Central memory CD8-positive, alpha-beta T cell (primary cell): ENCODE data around the gene CPM.
"Not testable (repeated sequence)": the region's sequence is repeated elsewhere in the genome, so short reads cannot be mapped to it uniquely, and the experiment has no call there.

Experiments
- ATAC-seq: fragments of 150-1000 bp; cut with Tn5 transposase; replicated peaks from 2 replicates; pipeline ENCODE4 v1.10.0; 2022; ENCODE audit warnings: mild to moderate bottlenecking, moderate FRiP score, moderate number of reproducible peaks; ENCODE audit not compliant: poor library complexity, severe bottlenecking; ENCODE audit errors: extremely low read depth
- DNase-seq, 2 donors: peaks; one replicate each; pipeline ENCODE4 v3.0.0; 2021; ENCODE audit warnings: low spot score in 2 of 2
- H3K27ac Mint-ChIP-seq: one replicate; pipeline ENCODE4 v1.8.0; 2022; ENCODE audit warnings: low read depth, mild to moderate bottlenecking, moderate library complexity, mixed read lengths
- H3K27me3 Mint-ChIP-seq: one replicate; pipeline ENCODE4 v1.8.0; 2022; ENCODE audit warnings: mixed read lengths
- H3K36me3 Mint-ChIP-seq: one replicate; pipeline ENCODE4 v1.8.0; 2022; ENCODE audit warnings: mild to moderate bottlenecking, moderate library complexity, mixed read lengths; ENCODE audit not compliant: insufficient read depth
- H3K4me1 Mint-ChIP-seq: one replicate; pipeline ENCODE4 v1.8.0; 2022; ENCODE audit warnings: mixed read lengths
- H3K4me3 Mint-ChIP-seq: one replicate; pipeline ENCODE4 v1.8.0; 2022; ENCODE audit warnings: mild to moderate bottlenecking, moderate library complexity, mixed read lengths
- H3K9me3 Mint-ChIP-seq: one replicate; pipeline ENCODE4 v1.8.0; 2022; ENCODE audit warnings: mixed read lengths

CPM gene

GRCh38 chr12:68865399-68866164, 67.4 kb downstream of the CPM start:
- Mint-ChIP-seq H3K4me1 (no peaks in the 10 kb centered on the region), H3K27ac (no peak overlapping the region), H3K27me3 (peaks cover 12% of the 10 kb centered on the region), H3K9me3 (no peaks in the 10 kb centered on the region), H3K4me3 (no peak overlapping the region), H3K36me3 (no peaks in the 10 kb centered on the region)
- ATAC-seq, result no peak
- DNase-seq, result no peak

- Mint-ChIP-seq H3K36me3 (no peaks in the 10 kb centered on the region), H3K27me3 (peaks cover 12% of the 10 kb centered on the region), H3K4me1 (no peaks in the 10 kb centered on the region), H3K4me3 (no peak overlapping the region), H3K27ac (no peak overlapping the region), H3K9me3 (no peaks in the 10 kb centered on the region)
- ATAC-seq, result no peak
- no peak for DNase-seq
Measured at GRCh38 chr12:68864604-68865003, 68.4 kb downstream of the CPM start.

- not testable (repeated sequence) for H3K4me3 Mint-ChIP-seq, H3K36me3 Mint-ChIP-seq, ATAC-seq, DNase-seq, H3K4me1 Mint-ChIP-seq, H3K27ac Mint-ChIP-seq, H3K9me3 Mint-ChIP-seq
- H3K27me3 Mint-ChIP-seq, result peaks cover 12% of the 10 kb centered on the region
Measured at GRCh38 chr12:68863886-68864454, 69.0 kb downstream of the CPM start.

GRCh38 chr12:68863109-68863770, 69.7 kb downstream of the CPM start:
- no peaks in the 10 kb centered on the region for H3K9me3 Mint-ChIP-seq
- H3K36me3 Mint-ChIP-seq, result no peaks in the 10 kb centered on the region
- H3K27me3 Mint-ChIP-seq, result peaks cover 12% of the 10 kb centered on the region
- no peak overlapping the region for H3K27ac Mint-ChIP-seq
- DNase-seq, result no peak
- no peak for ATAC-seq
- no peak overlapping the region for H3K4me3 Mint-ChIP-seq
- H3K4me1 Mint-ChIP-seq, result no peaks in the 10 kb centered on the region

- ATAC-seq (no peak), DNase-seq (no peak)
- H3K27me3 Mint-ChIP-seq, result peaks cover 12% of the 10 kb centered on the region
- no peak overlapping the region for H3K4me3 Mint-ChIP-seq
- no peak overlapping the region for H3K27ac Mint-ChIP-seq
- no peaks in the 10 kb centered on the region for H3K9me3 Mint-ChIP-seq
- no peaks in the 10 kb centered on the region for H3K4me1 Mint-ChIP-seq
- no peaks in the 10 kb centered on the region for H3K36me3 Mint-ChIP-seq
Measured at GRCh38 chr12:68861890-68862289, 71.1 kb downstream of the CPM start.

GRCh38 chr12:68856510-68856909, 76.5 kb downstream of the CPM start:
- no peaks in the 10 kb centered on the region for H3K27me3 Mint-ChIP-seq
- no peaks in the 10 kb centered on the region for H3K4me1 Mint-ChIP-seq
- no peak for ATAC-seq

GRCh38 chr12:68855771-68856170, 77.2 kb downstream of the CPM start:
- H3K9me3 Mint-ChIP-seq, result no peaks in the 10 kb centered on the region
- DNase-seq, result no peak
- no peaks in the 10 kb centered on the region for H3K4me1 Mint-ChIP-seq
- no peaks in the 10 kb centered on the region for H3K36me3 Mint-ChIP-seq
- H3K4me3 Mint-ChIP-seq, result no peak overlapping the region
- no peaks in the 10 kb centered on the region for H3K27me3 Mint-ChIP-seq
- no peak overlapping the region for H3K27ac Mint-ChIP-seq
- ATAC-seq, result no peak

More at GRCh38 chr12:68856510-68856909, 76.5 kb downstream of the CPM start:
- Mint-ChIP-seq H3K36me3 (no peaks in the 10 kb centered on the region), H3K9me3 (no peaks in the 10 kb centered on the region), H3K4me3 (no peak overlapping the region), H3K27ac (no peak overlapping the region)
- no peak for DNase-seq

- Mint-ChIP-seq H3K9me3 (no peaks in the 10 kb centered on the region), H3K36me3 (no peaks in the 10 kb centered on the region), H3K4me1 (no peaks in the 10 kb centered on the region), H3K27ac (no peak overlapping the region), H3K27me3 (no peaks in the 10 kb centered on the region), H3K4me3 (no peak overlapping the region)
- ATAC-seq (no peak), DNase-seq (no peak)
Measured at GRCh38 chr12:68855111-68855510, 77.9 kb downstream of the CPM start.

- Mint-ChIP-seq H3K27me3 (no peaks in the 10 kb centered on the region), H3K27ac (no peak overlapping the region), H3K4me1 (no peaks in the 10 kb centered on the region), H3K9me3 (no peaks in the 10 kb centered on the region), H3K4me3 (no peak overlapping the region), H3K36me3 (no peaks in the 10 kb centered on the region)
- ATAC-seq, result no peak
- DNase-seq, result no peak
Measured at GRCh38 chr12:68854554-68854953, 78.4 kb downstream of the CPM start.

GRCh38 chr12:68854078-68854468, 78.9 kb downstream of the CPM start:
- Mint-ChIP-seq H3K9me3 (no peaks in the 10 kb centered on the region), H3K36me3 (no peaks in the 10 kb centered on the region), H3K27ac (no peak overlapping the region), H3K4me1 (no peaks in the 10 kb centered on the region), H3K27me3 (no peaks in the 10 kb centered on the region), H3K4me3 (no peak overlapping the region)
- DNase-seq (no peak), ATAC-seq (no peak)

GRCh38 chr12:68853396-68854077, 79.4 kb downstream of the CPM start:
- no peak for DNase-seq
- H3K36me3 Mint-ChIP-seq, result no peaks in the 10 kb centered on the region
- no peak overlapping the region for H3K27ac Mint-ChIP-seq
- no peak for ATAC-seq
- no peak overlapping the region for H3K4me3 Mint-ChIP-seq
- H3K9me3 Mint-ChIP-seq, result no peaks in the 10 kb centered on the region
- no peaks in the 10 kb centered on the region for H3K27me3 Mint-ChIP-seq
- H3K4me1 Mint-ChIP-seq, result no peaks in the 10 kb centered on the region

- DNase-seq, result no peak
- H3K4me1 Mint-ChIP-seq, result no peaks in the 10 kb centered on the region
- no peaks in the 10 kb centered on the region for H3K9me3 Mint-ChIP-seq
- H3K27me3 Mint-ChIP-seq, result no peaks in the 10 kb centered on the region
- H3K4me3 Mint-ChIP-seq, result no peak overlapping the region
- peaks cover under 1% of the 10 kb centered on the region for H3K36me3 Mint-ChIP-seq
- H3K27ac Mint-ChIP-seq, result no peak overlapping the region
- ATAC-seq, result no peak
Measured at GRCh38 chr12:68851592-68852306, 81.2 kb downstream of the CPM start.
